ENCODE data around the gene SLC16A3.

Gene SLC16A3

DNA sequence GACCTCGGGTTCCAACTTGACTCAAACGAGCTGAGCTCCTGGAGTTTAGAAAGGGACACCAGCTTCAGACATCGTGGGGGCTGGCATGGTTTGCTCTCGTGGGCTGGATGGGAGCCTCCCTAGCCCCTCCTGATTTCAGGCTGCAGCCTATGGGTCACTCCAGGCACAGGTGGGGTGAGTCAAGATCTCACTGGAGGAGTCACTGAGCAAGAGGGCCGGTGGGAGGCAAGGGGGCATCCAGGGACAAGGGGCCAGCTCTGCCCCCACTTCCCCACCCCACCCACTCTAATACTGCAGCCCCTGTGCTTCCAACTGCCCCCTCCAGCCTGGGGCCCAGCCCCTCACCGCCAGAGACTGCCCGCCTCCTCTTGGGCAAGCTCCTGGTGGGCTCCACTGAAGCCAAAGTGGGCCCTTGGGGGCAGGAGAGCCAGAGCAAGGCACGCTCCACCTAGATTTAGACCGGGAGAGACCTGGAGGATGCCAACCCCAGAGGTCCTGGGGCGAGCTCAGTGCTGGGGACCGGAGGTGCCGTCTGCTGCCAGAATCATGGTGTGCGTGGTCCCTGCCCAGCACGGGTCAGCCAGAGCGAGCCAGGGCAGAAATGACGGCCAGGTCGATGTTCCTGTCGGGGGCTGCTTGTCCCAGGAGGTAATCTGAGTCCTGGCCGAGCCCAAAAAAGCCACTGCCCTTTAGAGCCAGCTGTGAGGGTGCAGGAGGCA is 6.4 kb downstream of the SLC16A3 start:
- peaks cover 8% of the 10 kb centered on the region for H3K36me3 Mint-ChIP-seq (ENCODE audit: low read depth)
- no peaks in the 10 kb centered on the region for H3K9me3 Mint-ChIP-seq
- H3K4me1 Mint-ChIP-seq (ENCODE audit: low read depth), result peaks cover 17% of the 10 kb centered on the region
- H3K27me3 Mint-ChIP-seq (ENCODE audit: low read depth), result no peaks in the 10 kb centered on the region
- no peak overlapping the region for H3K27ac Mint-ChIP-seq
- H3K4me3 Mint-ChIP-seq, result no peak overlapping the region

DNA sequence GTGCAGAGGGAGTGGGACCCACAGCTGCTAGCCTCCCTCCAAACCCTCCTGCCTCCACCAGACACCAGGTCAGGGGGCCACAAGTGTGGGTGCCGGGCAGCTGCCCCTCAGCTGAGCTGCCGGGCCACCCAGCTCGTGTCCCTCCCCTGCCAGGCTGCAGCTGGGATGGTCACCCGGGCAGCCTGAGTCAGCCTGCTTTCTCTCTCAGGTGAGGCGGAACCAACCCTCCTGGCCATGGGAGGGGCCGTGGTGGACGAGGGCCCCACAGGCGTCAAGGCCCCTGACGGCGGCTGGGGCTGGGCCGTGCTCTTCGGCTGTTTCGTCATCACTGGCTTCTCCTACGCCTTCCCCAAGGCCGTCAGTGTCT is 6.9 kb downstream of the SLC16A3 start:
- H3K27ac Mint-ChIP-seq, result no peak overlapping the region
- no peaks in the 10 kb centered on the region for H3K9me3 Mint-ChIP-seq
- H3K36me3 Mint-ChIP-seq (ENCODE audit: low read depth), result peaks cover 11% of the 10 kb centered on the region
- peaks cover 21% of the 10 kb centered on the region for H3K4me1 Mint-ChIP-seq (ENCODE audit: low read depth)
- no peaks in the 10 kb centered on the region for H3K27me3 Mint-ChIP-seq (ENCODE audit: low read depth)
- H3K4me3 Mint-ChIP-seq, result no peak overlapping the region

DNA sequence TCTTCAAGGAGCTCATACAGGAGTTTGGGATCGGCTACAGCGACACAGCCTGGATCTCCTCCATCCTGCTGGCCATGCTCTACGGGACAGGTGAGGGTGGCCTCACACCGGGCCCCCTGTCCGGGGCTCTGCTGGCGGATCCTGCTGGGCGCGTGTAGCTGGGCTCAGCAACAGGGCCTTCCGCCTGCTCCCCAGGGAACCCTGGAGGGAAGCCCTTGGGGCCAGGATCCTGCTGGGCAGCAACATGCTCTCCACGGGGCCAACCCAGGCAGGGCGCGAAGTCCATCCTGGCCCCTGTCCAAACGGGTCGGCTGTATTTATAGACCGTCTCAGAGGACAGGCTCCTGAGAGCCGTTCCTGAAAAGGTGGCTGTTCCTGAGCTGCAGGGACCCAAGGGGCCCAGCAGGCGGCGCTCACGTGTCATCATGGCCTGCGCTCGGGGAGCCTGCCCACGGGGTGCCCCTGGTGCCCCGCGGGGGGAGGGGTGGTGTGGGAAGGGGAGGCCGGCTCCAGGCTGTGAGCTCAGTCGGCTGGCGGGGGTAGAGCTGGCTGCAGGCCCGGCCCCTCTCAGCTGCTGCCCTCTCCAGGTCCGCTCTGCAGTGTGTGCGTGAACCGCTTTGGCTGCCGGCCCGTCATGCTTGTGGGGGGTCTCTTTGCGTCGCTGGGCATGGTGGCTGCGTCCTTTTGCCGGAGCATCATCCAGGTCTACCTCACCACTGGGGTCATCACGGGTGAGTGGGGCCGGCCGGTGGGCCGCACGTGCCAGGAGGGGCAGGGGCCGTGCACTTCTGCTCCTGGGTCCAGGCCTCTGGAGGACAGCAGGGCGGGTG is 7.5 kb downstream of the SLC16A3 start:
- Mint-ChIP-seq H3K36me3 (ENCODE audit: low read depth) (peaks cover 11% of the 10 kb centered on the region), H3K27me3 (ENCODE audit: low read depth) (no peaks in the 10 kb centered on the region)

DNA sequence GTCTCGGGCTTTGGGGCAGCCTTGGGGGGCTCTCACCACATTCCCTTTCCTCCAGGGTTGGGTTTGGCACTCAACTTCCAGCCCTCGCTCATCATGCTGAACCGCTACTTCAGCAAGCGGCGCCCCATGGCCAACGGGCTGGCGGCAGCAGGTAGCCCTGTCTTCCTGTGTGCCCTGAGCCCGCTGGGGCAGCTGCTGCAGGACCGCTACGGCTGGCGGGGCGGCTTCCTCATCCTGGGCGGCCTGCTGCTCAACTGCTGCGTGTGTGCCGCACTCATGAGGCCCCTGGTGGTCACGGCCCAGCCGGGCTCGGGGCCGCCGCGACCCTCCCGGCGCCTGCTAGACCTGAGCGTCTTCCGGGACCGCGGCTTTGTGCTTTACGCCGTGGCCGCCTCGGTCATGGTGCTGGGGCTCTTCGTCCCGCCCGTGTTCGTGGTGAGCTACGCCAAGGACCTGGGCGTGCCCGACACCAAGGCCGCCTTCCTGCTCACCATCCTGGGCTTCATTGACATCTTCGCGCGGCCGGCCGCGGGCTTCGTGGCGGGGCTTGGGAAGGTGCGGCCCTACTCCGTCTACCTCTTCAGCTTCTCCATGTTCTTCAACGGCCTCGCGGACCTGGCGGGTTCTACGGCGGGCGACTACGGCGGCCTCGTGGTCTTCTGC is 8.4 kb downstream of the SLC16A3 start:
- no peaks in the 10 kb centered on the region for H3K9me3 Mint-ChIP-seq
- H3K27ac Mint-ChIP-seq, result peak overlapping the region; percentile 49
- no peaks in the 10 kb centered on the region for H3K27me3 Mint-ChIP-seq (ENCODE audit: low read depth)
- peaks cover 11% of the 10 kb centered on the region for H3K36me3 Mint-ChIP-seq (ENCODE audit: low read depth)
- H3K4me1 Mint-ChIP-seq (ENCODE audit: low read depth), result peaks cover 21% of the 10 kb centered on the region
- no peak overlapping the region for H3K4me3 Mint-ChIP-seq

More for the DNA sequence above, 7.5 kb downstream of the SLC16A3 start:
- Mint-ChIP-seq H3K4me1 (ENCODE audit: low read depth) (peaks cover 21% of the 10 kb centered on the region), H3K9me3 (no peaks in the 10 kb centered on the region), H3K27ac (no peak overlapping the region), H3K4me3 (no peak overlapping the region)

DNA sequence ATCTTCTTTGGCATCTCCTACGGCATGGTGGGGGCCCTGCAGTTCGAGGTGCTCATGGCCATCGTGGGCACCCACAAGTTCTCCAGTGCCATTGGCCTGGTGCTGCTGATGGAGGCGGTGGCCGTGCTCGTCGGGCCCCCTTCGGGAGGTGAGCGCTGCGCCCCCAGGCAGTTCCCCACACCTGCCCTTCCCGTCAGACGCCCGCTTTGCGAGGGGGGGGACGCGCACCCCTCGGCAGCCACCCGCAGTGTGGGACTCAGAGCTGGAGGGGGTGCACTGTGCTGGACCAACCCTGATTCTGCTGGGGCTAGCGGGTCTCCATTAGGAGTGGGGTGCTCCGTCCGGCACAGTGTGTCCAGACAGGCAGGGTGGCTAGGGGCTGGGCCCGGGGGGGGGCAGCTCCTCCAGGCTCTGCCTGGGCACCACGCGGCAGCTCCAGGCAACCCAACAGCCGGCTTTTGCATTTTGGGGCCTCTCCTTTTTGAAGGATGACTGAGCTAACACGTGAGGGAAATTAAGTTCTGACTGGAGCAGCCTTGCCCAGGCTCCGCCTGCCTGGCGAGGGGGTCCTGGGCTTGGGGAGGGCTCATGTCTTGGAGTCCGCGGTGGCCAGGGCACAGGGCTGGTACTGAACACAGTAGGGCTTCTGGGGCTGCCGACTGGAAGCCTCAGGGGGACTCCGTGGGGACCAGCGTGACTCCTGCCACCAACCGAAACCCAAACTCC is 9.1 kb downstream of the SLC16A3 start:
- Mint-ChIP-seq H3K27me3 (ENCODE audit: low read depth) (no peaks in the 10 kb centered on the region), H3K9me3 (no peaks in the 10 kb centered on the region), H3K4me3 (peak overlapping the region; percentile 71), H3K4me1 (ENCODE audit: low read depth) (peaks cover 21% of the 10 kb centered on the region), H3K36me3 (ENCODE audit: low read depth) (peaks cover 15% of the 10 kb centered on the region), H3K27ac (peak overlapping the region; percentile 63)

DNA sequence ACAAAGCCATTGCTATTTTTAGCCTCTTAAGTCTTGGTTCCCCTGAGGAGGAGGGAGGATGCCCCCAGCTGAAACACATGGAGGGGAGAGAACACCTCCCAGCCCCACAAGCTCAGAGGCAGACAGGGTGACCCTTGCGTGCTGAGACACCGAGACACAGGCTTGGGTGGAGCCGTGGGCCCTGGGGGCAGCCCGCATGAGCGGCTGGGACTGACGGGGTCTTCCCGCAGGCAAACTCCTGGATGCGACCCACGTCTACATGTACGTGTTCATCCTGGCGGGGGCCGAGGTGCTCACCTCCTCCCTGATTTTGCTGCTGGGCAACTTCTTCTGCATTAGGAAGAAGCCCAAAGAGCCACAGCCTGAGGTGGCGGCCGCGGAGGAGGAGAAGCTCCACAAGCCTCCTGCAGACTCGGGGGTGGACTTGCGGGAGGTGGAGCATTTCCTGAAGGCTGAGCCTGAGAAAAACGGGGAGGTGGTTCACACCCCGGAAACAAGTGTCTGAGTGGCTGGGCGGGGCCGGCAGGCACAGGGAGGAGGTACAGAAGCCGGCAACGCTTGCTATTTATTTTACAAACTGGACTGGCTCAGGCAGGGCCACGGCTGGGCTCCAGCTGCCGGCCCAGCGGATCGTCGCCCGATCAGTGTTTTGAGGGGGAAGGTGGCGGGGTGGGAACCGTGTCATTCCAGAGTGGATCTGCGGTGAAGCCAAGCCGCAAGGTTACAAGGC is 9.8 kb downstream of the SLC16A3 start:
- H3K4me1 Mint-ChIP-seq (ENCODE audit: low read depth), result peaks cover 18% of the 10 kb centered on the region
- H3K9me3 Mint-ChIP-seq, result no peaks in the 10 kb centered on the region
- peak overlapping the region; percentile 63 for H3K27ac Mint-ChIP-seq
- peak overlapping the region; percentile 71 for H3K4me3 Mint-ChIP-seq
- peaks cover 12% of the 10 kb centered on the region for H3K36me3 Mint-ChIP-seq (ENCODE audit: low read depth)
- H3K27me3 Mint-ChIP-seq (ENCODE audit: low read depth), result no peaks in the 10 kb centered on the region

DNA sequence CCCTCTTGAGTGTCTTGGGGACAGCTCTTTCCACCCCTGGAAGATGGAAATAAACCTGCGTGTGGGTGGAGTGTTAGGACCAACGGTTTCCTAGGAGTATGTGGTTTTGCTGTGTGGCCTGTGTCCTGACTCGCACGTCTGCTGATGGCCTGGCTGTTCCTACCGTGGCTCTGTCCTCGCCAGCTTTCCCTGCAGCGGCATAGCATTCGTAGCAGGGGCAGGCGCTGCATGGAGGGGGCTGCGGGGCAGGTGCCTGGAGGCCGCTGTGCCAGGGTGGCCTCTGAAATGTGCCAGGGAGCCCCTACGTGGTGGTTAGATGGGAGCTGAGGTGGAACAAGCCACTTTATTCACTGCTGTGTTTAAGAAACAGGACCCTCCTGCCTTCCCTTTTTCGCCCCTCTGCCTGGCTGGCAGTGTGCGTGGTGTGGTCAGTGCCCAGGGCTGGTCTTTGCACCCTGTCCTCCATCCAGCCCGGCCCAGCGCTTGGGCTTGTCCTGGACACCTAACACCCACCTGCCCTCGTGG is 10.6 kb downstream of the SLC16A3 start:
- peaks cover 18% of the 10 kb centered on the region for H3K4me1 Mint-ChIP-seq (ENCODE audit: low read depth)
- peaks cover 18% of the 10 kb centered on the region for H3K36me3 Mint-ChIP-seq (ENCODE audit: low read depth)
- H3K9me3 Mint-ChIP-seq, result no peaks in the 10 kb centered on the region
- no peaks in the 10 kb centered on the region for H3K27me3 Mint-ChIP-seq (ENCODE audit: low read depth)
- no peak overlapping the region for H3K27ac Mint-ChIP-seq
- H3K4me3 Mint-ChIP-seq, result no peak overlapping the region

DNA sequence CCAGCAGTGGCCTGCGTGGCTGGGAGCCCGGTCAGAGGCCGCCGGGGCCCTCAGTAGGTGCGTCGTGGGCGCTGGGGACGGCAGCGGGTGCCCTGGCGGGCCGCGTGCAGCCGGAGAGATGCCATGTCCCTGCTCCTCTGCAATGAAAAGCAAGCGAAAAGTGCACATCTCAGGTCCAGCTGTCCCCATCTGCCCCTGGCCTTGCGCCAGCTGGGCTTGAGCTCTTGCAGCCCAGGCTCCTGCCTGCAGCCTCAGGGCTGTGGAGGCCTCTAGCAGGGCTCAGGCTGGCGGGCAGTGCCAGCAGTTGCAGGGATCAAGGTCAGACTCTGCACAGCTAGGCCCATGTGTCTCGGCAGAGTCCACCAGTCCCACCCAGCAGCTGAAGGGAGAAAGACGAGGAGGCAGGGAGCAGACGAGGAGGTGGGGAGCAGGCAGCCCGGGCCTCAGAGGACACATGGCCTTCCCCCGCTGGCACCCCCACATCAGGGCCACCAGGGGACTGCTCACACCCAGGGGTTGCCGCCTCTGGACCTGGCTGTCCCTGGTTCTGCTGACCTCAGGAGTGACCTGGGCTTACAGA is 11.2 kb downstream of the SLC16A3 start:
- H3K27me3 Mint-ChIP-seq (ENCODE audit: low read depth), result no peaks in the 10 kb centered on the region
- H3K4me3 Mint-ChIP-seq, result no peak overlapping the region
- no peak overlapping the region for H3K27ac Mint-ChIP-seq
- peaks cover 24% of the 10 kb centered on the region for H3K36me3 Mint-ChIP-seq (ENCODE audit: low read depth)
- H3K4me1 Mint-ChIP-seq (ENCODE audit: low read depth), result peaks cover 18% of the 10 kb centered on the region
- H3K9me3 Mint-ChIP-seq, result no peaks in the 10 kb centered on the region

DNA sequence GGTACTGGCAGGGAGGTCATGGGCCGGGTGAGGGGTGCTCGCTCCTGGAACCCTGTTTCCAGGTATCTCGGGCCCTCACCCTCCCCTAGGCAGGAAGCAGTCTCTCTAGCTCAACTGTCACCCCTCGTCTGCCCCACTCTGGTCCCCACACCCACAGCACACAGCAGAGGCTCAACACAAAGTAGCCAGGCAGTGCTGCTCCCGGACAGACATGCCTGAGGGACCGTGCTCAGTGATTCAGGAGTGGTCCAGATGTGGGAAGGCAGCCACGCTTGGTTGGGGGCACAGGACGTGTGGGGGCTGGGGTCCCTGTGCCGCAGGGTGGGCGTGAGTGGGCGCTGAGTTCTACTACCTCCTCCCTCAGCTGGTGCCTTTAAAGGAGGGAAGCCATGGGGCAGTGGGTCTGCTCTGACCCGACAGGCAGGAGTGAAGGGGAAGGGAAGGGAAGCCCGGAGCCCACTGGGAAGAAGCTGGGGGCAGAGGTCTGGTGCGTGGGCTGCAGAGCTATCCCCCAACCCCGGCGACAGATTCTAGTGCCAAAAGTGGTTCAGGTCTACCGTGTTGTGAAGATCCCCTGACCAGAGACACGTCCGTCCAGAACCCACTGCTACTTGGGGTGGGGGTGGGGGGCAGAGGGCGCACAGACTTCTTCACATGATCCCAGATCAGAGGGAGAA is 11.8 kb downstream of the SLC16A3 start:
- Mint-ChIP-seq H3K27me3 (ENCODE audit: low read depth) (no peaks in the 10 kb centered on the region), H3K4me3 (no peak overlapping the region), H3K9me3 (no peaks in the 10 kb centered on the region), H3K27ac (peak overlapping the region; percentile 55), H3K4me1 (ENCODE audit: low read depth) (peaks cover 18% of the 10 kb centered on the region), H3K36me3 (ENCODE audit: low read depth) (peaks cover 28% of the 10 kb centered on the region)

DNA sequence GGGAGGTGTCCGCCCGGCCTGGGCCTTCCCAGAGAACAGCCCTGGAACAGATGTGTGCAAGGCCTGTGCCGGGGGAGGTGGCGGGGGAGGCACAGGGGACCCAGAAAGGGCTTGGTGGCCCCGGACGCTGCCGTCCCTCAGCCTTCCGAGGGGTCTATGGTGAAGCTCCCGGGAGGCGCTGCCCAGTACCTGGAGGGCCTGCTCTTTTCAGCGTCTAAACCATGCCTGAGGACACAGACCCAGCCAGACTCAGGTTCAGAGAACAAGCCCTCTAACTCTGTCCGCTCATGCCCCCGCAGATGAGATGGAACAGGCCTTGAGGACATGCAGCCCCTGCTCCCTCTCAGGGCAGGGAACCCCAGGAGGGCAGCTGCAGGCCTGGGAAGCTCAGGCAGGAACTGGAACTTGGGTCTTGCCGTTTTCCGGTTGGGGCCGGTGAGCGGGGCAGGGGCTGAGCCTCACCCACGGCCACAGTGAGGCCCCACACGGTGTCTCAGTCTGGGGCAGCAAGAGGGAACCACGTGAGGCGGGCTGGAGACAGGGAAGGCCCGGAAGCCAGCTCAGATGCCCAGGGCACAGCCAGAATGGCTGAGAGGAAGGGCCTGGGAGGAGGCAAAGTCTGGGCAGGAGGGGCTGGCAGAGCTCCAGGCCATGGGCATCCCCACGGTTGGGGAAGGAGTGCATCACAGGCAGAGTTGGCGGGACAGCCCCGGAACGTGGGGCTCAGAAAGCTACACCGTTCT is 12.5 kb downstream of the SLC16A3 start:
- H3K9me3 Mint-ChIP-seq, result no peaks in the 10 kb centered on the region
- no peak overlapping the region for H3K4me3 Mint-ChIP-seq
- H3K27ac Mint-ChIP-seq, result peak overlapping the region; percentile 71
- H3K4me1 Mint-ChIP-seq (ENCODE audit: low read depth), result peaks cover 15% of the 10 kb centered on the region
- H3K36me3 Mint-ChIP-seq (ENCODE audit: low read depth), result peaks cover 28% of the 10 kb centered on the region
- H3K27me3 Mint-ChIP-seq (ENCODE audit: low read depth), result no peaks in the 10 kb centered on the region

DNA sequence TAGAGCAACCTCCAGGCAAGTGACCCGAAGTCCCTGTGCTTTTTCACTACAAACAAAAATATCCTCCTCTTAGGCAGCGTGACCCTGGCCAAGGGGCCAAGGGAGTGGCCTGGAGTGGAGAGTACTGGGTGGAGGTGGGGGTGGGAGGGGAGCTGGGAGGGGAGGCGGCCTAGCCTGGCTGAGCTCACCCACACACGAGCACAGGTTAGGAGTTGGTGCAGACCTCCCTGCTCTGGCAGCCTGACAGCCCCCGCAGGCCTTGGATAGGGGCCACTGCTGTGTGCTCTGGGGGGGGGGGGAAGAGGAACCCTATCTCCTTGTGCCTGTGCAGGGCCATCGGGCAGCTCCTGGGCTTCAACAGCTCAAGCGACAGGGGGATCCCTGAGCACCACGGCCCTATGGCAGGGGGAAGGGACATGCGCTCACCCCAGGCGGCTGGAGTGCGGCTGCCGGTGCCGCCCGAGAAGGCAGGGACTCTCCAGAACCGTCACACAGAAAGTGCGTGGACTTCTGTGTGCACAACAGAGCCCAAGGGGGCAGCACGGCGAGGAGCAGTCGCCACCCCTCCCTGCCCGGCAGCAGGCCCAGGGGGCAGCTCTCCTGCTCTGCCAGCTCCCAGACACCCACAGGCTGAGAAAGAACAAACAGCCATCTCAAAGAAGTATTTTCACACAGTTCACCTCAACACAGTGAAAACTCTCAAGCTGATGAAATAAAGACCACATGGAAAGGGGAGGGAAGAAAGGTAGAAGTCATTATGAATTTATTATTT is 13.3 kb downstream of the SLC16A3 start:
- peaks cover 29% of the 10 kb centered on the region for H3K36me3 Mint-ChIP-seq (ENCODE audit: low read depth)

DNA sequence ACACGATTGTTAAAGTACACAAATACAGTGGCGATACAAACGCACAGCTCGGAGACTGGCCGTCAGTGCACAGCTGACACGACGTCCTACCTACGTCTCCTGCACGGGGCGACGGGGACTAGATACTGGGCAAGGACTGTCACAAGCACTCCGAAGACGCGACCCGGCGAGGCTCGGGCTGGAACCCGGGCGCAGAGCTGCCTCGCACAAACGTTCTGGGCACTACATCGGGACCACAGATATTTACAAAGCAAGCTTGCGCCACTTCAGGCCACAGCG is 13.8 kb downstream of the SLC16A3 start:
- Mint-ChIP-seq H3K36me3 (ENCODE audit: low read depth) (peaks cover 29% of the 10 kb centered on the region), H3K9me3 (no peaks in the 10 kb centered on the region), H3K27ac (no peak overlapping the region), H3K27me3 (ENCODE audit: low read depth) (no peaks in the 10 kb centered on the region), H3K4me3 (no peak overlapping the region), H3K4me1 (ENCODE audit: low read depth) (peaks cover 12% of the 10 kb centered on the region)

More for the DNA sequence above, 13.3 kb downstream of the SLC16A3 start:
- peak overlapping the region; percentile 71 for H3K27ac Mint-ChIP-seq
- no peaks in the 10 kb centered on the region for H3K9me3 Mint-ChIP-seq
- H3K4me3 Mint-ChIP-seq, result no peak overlapping the region
- no peaks in the 10 kb centered on the region for H3K27me3 Mint-ChIP-seq (ENCODE audit: low read depth)
- H3K4me1 Mint-ChIP-seq (ENCODE audit: low read depth), result peaks cover 15% of the 10 kb centered on the region

Data from T-helper 1 cell treated with Interleukin-12 subunit alpha and Interleukin-12 subunit beta and Interleukin-4 antibody, amounts not matched to agents 30 μg/mL and 1 μg/mL, for 36 hours (primary cell).